OCI-LY1 (cell line): ENCODE data around the gene SLCO2A1.

Source experiments
- H2AFZ ChIP-seq: fragments of 200-600 bp; sonication (generic), shearing (Covaris generic); 2 replicates; pipeline ENCODE4 v1.6.0; 2014; ENCODE audit warnings: antibody characterized with exemption, mild to moderate bottlenecking, low read length
- H3F3A ChIP-seq: fragments of 200-600 bp; sonication (generic), shearing (Covaris generic); 2 replicates; pipeline ENCODE4 v1.6.0; 2014; ENCODE audit warnings: mild to moderate bottlenecking, antibody characterized with exemption, low read length, moderate library complexity; ENCODE audit not compliant: insufficient read depth
- H3K27ac ChIP-seq: fragments of 200-600 bp; sonication (generic); 2 replicates; pipeline ENCODE4 v1.5.1; 2014; ENCODE audit warnings: low read length, mixed run types, mild to moderate bottlenecking, low read depth; ENCODE audit not compliant: poor library complexity, severe bottlenecking
- H3K27me3 ChIP-seq: fragments of 200-600 bp; sonication (generic); 2 replicates; pipeline ENCODE4 v1.6.0; 2014; ENCODE audit warnings: antibody characterized with exemption, mild to moderate bottlenecking, low read length, moderate library complexity; ENCODE audit not compliant: insufficient read depth
- H3K36me3 ChIP-seq: fragments of 200-600 bp; sonication (generic); 2 replicates; pipeline ENCODE4 v1.6.1; 2014; ENCODE audit warnings: mild to moderate bottlenecking, antibody characterized with exemption, low read length, moderate library complexity, mixed read lengths; ENCODE audit not compliant: insufficient read depth
- H3K4me1 ChIP-seq: fragments of 200-600 bp; sonication (generic); 2 replicates; pipeline ENCODE4 v1.5.1; 2014; ENCODE audit warnings: mild to moderate bottlenecking, low read length, moderate library complexity; ENCODE audit not compliant: insufficient read depth, severe bottlenecking
- H3K4me2 ChIP-seq: fragments of 200-600 bp; sonication (generic), shearing (Covaris generic); 2 replicates; pipeline ENCODE4 v1.6.1; 2014; ENCODE audit warnings: low read length
- H3K4me3 ChIP-seq: fragments of 200-600 bp; sonication (generic); 2 replicates; pipeline ENCODE4 v1.5.1; 2014; ENCODE audit warnings: low read length, low read depth, mild to moderate bottlenecking, mixed read lengths; ENCODE audit not compliant: poor library complexity, severe bottlenecking
- H3K79me2 ChIP-seq: fragments of 200-600 bp; shearing (Covaris generic); 2 replicates; pipeline ENCODE4 v1.6.1; 2016; ENCODE audit warnings: mixed run types, low read length, mixed read lengths; ENCODE audit not compliant: insufficient read depth
- H3K9ac ChIP-seq: fragments of 200-600 bp; sonication (generic), shearing (Covaris generic); 2 replicates; pipeline ENCODE4 v1.6.1; 2014; ENCODE audit warnings: mild to moderate bottlenecking, low read length, mixed read lengths
- H3K9me2 ChIP-seq: fragments of 200-600 bp; sonication (generic), shearing (Covaris generic); 2 replicates; pipeline ENCODE4 v1.6.1; 2014; ENCODE audit warnings: low read depth, mild to moderate bottlenecking, low read length, mixed read lengths
- H3K9me3 ChIP-seq: fragments of 200-600 bp; shearing (Covaris generic); 2 replicates; pipeline ENCODE4 v1.6.1; 2014; ENCODE audit warnings: low read length, mixed read lengths
- H4K20me1 ChIP-seq: fragments of 200-600 bp; sonication (generic), shearing (Covaris generic); 2 replicates; pipeline ENCODE4 v1.6.0; 2016; ENCODE audit warnings: mild to moderate bottlenecking, low read length; ENCODE audit not compliant: insufficient read depth
- CTCF ChIP-seq: fragments of 200-600 bp; sonication (generic), shearing (Covaris generic); IDR thresholded peaks from 2 replicates; pipeline ENCODE4 v1.5.1; 2017; ENCODE audit warnings: mild to moderate bottlenecking, antibody characterized with exemption, low read length, moderate library complexity, mixed read lengths
- EZH2 ChIP-seq: fragments of 200-600 bp; sonication (generic), shearing (Covaris generic); IDR thresholded peaks from 2 replicates; pipeline ENCODE4 v1.8.0; 2017; ENCODE audit warnings: borderline replicate concordance, mixed run types, mild to moderate bottlenecking, antibody characterized with exemption, low read length, moderate library complexity, mixed read lengths

SLCO2A1 gene

GRCh38 chr3:133965906-133966305 lies 63.8 kb downstream of the SLCO2A1 start:
- Histone ChIP-seq H3K4me3 (no peak overlapping the region), H2AFZ (no peak overlapping the region), H3K4me1 (no peaks in the 10 kb centered on the region), H3K36me3 (no peaks in the 10 kb centered on the region), H3K27me3 (no peaks in the 10 kb centered on the region; the same call in 1 of the 2 replicates), H3K9ac (no peak overlapping the region), H3K79me2 (no peaks in the 10 kb centered on the region), H3K9me3 (no peaks in the 10 kb centered on the region), H3K9me2 (no peaks in the 10 kb centered on the region), H3F3A (no peaks in the 10 kb centered on the region), H4K20me1 (no peaks in the 10 kb centered on the region), H3K27ac (no peak overlapping the region), H3K4me2 (no peak overlapping the region)
- TF ChIP-seq EZH2 (no peak), CTCF (no peak)

- Histone ChIP-seq H3K4me1 (no peaks in the 10 kb centered on the region), H3K27me3 (no peaks in the 10 kb centered on the region; the same call in 1 of the 2 replicates), H2AFZ (no peak overlapping the region), H3K27ac (no peak overlapping the region), H3K9ac (no peak overlapping the region), H3K4me2 (no peak overlapping the region), H3K36me3 (no peaks in the 10 kb centered on the region), H3K9me2 (no peaks in the 10 kb centered on the region), H3K9me3 (no peaks in the 10 kb centered on the region), H3K79me2 (no peaks in the 10 kb centered on the region), H3F3A (no peaks in the 10 kb centered on the region), H4K20me1 (no peaks in the 10 kb centered on the region), H3K4me3 (no peak overlapping the region)
- TF ChIP-seq EZH2 (no peak), CTCF (no peak)
These were observed 64.6 kb downstream of the SLCO2A1 start for GRCh38 chr3:133965013-133965570.

GRCh38 chr3:133964547-133964946 lies 65.2 kb downstream of the SLCO2A1 start:
- Histone ChIP-seq H4K20me1 (no peaks in the 10 kb centered on the region), H3K9me3 (no peaks in the 10 kb centered on the region), H3K27ac (no peak overlapping the region), H3F3A (no peaks in the 10 kb centered on the region), H3K4me1 (no peaks in the 10 kb centered on the region), H3K4me3 (no peak overlapping the region), H3K9ac (no peak overlapping the region), H3K4me2 (no peak overlapping the region), H3K27me3 (no peaks in the 10 kb centered on the region; the same call in 1 of the 2 replicates), H3K79me2 (no peaks in the 10 kb centered on the region), H3K36me3 (no peaks in the 10 kb centered on the region), H2AFZ (no peak overlapping the region), H3K9me2 (no peaks in the 10 kb centered on the region)
- TF ChIP-seq EZH2 (no peak), CTCF (peak; percentile 23; the same call in 1 of the 2 replicates)
